ENCODE data around the gene ZNF382. TPM values are rescaled to one million over a fixed set of nuclear protein-coding genes. Genes with fewer than 3 reads are reported as not detected.
"Not testable (repeated sequence)": the region's sequence is repeated elsewhere in the genome, so short reads cannot be mapped to it uniquely, and the experiment has no call there.

The ZNF382 gene
- 13.6 TPM for total RNA-seq

DNA sequence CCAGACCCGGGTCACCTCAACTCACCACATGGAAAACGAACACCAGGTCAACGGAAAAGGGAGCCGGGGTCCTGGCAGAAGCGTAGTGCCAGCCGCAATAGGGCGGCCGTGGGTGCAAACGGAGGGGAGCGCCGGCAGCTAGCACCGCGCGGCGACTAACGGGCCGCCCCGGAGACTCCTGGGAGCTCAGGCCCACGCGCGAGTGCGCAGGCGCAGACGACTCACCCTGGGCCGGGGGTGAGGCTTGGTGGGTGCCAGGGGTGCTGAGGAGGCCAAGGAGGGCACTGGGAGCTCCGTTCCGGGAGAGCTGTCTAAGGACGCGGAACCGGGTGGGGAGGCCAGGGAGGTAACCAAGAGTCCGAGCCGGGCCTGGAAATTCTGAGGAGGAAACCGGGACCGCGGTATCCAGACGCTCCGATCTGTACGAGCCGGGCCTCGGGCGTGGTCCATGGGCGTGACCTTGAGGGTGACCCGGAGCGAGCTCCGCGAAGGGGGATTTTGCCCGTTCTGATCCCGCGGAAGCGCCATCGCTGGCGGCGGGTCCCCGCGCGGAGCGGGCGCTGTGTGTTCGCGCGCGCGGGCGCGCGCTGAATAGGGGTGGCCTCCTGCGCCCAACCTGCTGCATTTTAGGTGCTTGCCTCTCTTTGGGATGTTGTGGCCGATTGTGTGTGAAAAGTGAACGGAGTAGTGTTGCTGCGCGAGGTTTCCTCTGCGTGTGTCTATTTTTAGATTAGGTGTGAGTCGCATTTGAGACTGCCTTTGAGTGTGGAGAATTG is at the start of gene ZNF382:
Gene ZNF382 (plus strand): TSS at position 213 of the 776 bp plus-strand sequence. CDS start 4,602 bp downstream, outside the sequence.
- DNase-seq (ENCODE audit: low spot score) (peak; percentile 83), ATAC-seq (peak; percentile 98)
- intact Hi-C loops (cut with DNase I): no loop called here

DNA sequence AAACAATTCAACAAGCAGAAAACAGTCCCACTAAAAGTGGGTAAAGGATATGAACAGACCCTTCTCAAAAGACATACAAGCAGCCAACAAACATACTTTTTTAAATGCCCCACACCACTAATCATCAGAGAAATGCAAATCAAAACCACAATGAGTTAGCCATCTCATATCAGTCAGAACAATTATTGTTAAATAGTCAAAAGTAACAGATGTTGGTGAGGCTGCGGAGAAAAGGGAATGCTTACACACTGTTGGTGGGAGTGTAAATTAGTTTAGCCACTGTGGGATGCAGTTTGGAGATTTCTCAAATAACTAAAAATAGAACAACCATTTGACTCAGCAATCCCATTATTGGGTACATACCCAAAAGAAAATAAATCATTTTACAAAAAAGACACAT is 40.7 kb upstream of the ZNF382 start:
- intact Hi-C loops (cut with DNase I): no loop called here
- ATAC-seq (no peak), DNase-seq (ENCODE audit: low spot score) (no peak)

DNA sequence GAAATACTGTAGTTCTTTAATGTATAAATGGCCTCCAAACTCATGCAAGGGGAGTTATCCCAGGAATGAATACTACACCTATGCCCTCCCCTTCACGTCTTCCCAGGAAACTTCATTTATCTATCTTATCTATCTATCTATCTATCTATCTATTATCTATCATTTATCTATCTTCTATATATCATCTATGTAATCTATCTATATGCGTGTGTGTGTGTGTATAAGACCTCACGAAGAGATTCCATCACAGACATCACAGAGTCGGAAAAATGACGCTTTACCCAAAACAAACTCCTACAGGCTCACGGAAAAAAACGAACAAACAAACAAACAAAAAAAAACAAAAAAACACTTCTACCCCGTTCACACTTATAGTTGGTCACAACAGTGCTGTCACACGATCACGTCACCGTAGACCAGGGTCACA is 32.5 kb upstream of the ZNF382 start:
- intact Hi-C loops (cut with DNase I): no loop called here

DNA sequence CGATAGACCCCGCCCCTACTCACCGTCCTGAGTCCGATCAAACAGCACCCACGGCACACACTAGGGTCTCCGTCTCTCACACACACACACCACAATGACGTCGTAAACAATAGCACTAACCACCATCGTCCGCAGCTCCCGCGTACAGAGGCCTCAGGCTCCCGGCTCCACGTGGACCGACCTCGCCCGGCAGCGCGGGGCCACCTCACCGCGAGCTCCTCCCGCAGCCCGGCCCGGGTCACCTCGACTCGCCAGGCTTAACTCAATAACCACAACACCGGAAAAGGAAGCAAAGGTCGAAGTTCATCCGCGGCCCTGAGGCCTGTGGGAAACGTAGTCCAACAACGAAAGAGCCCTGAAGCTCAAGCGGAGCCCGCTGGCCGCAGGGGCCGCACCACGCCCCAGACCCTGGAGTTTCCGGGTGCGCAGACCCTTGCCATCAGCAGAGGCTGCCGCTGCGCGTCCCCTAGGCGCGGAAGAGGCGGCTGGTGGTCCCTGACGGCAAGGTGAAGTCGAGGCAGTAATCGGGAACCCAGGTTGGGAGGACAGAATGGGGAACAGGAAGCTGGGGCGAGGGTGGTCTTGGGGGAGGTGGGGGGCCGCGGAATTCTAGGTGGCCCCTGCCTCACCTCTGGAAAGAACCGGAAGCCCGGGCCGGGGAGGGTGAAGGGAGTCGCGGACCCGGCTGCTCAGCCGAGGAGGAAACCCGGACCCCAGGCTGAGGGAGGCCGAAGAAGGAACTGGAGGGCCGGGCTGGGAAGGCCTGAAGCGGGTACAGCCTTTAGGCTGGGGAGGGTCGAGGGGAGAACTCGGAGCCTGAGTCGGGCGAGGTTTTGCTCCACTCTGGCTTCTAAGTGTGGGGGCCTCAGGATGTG is 31.9 kb upstream of the ZNF382 start, which contains the start of gene ZNF529:
Gene ZNF529 (minus strand): TSS at position 273 of the 875 bp plus-strand sequence. CDS start 946 bp downstream, outside the sequence.
- DNase-seq (ENCODE audit: low spot score): peak; percentile 91
- intact Hi-C loops (cut with DNase I): no loop called here
- ATAC-seq: peak; percentile 100

More for the DNA sequence above, 32.5 kb upstream of the ZNF382 start:
- ATAC-seq (no peak), DNase-seq (ENCODE audit: low spot score) (no peak)

DNA sequence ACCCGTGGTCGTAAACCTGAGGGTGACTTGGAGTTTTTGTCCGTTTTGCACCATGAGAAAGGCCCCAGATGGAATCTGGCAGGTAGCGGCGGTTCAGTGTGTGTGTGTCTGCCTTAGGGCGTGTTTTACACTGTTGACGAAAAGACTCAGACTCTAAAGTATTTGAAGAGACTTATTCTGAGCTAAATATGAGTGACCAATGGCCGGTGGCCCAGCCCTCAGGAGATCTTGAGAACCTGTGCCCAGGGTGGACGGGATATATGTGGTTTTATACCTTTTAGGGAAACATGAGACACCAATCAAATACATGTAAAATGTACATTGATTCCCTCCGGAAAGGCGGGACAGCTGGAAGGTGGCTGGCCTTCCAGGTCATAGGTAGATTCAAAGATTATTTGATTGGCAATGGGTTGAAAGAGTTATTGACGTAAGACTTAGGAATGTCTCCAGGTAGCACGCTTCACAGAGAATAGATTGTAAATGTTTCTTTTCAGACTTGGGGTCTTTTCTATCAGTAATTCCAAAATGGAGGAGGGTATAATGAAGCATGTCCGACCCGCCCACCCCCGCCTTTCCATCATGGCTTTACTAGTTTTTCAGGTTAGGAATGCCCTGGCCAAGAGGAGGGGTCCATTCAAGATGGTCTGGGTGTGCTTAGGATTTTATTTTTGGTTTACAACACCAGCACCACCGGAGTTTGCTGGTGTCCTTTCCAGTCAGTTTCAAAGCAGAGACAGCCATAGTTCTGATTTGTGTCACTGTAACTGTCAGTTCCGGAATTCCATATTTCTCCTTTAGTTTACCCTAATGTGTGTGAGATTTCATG is 31.0 kb upstream of the ZNF382 start:
- no peak for DNase-seq (ENCODE audit: low spot score)
- peak; percentile 17 for ATAC-seq
- intact Hi-C loops (cut with DNase I): no loop called here

DNA sequence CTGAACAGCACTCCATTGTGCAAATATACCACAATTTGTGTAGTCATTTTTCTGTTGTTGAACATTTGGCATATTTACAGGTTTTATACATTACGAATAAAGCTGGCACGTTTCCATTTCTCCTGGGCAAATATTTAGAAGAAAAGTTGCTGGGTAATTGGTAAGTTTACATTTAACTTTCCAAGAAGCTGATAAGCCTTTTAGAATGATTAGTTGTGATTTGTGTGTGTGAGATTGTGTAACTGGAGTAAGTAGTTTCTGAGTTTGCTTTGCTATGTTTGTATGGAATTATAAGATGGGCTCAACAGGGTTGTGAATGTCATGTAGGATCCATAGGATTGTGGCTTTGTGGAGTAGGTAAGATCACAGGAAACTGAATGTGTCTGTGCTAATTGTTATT is 30.4 kb upstream of the ZNF382 start:
- ATAC-seq (no peak), DNase-seq (ENCODE audit: low spot score) (no peak)
- intact Hi-C loops (cut with DNase I): no loop called here

DNA sequence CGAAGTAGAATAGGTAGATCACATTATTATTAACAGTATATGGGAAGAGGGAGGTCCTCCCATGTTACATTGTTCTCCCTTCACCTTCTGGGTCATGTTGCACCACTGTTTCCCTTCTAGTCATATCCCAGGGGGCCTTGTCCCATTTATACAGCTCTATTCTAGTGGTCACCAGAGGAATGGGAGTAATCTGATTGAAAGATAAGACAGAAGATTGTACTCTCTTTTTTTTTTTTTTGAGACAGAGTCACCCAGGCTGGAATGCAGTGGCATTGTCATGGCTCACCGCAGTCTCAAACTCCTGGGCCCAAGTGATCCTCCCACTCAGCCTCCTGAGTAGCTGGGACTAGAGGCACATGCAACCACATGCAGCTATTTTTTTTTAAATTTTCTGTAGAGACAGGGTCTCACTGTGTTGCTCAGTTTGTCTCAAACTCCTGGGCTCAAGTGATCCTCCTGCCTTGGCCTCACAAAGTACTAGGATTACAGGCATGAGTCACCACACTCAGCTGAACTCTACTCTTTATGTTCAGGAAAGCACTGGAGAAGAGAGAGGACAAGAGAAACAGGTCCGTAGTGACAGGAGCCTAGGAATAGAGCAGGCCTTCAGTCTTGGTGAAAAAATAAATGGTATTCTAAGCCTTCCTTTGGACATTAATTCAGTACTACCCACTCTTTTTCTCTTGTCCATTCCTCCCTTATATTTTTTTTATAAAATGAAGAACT is 27.7 kb upstream of the ZNF382 start:
- DNase-seq (ENCODE audit: low spot score) (no peak), ATAC-seq (no peak)
- intact Hi-C loops (cut with DNase I): no loop called here

DNA sequence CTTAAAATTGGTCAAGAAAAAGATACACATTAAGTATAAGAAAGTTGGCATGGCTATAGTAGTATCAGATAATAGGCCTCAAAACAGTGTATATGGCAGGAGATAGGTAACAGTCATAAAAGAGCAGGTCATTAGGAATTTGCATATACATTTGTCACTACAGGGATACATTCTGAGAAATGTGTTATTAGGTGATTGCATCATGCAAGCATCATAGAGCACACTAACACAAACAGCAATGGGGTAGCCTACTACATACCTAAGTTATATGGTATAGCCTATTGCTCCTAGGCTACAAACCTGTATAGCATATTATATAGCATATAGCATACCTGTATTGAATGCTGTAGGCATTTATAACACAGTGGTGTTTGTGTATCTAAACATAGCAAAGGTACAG is 25.9 kb upstream of the ZNF382 start:
- intact Hi-C loops (cut with DNase I): no loop called here
- DNase-seq (ENCODE audit: low spot score) (no peak), ATAC-seq (no peak)

DNA sequence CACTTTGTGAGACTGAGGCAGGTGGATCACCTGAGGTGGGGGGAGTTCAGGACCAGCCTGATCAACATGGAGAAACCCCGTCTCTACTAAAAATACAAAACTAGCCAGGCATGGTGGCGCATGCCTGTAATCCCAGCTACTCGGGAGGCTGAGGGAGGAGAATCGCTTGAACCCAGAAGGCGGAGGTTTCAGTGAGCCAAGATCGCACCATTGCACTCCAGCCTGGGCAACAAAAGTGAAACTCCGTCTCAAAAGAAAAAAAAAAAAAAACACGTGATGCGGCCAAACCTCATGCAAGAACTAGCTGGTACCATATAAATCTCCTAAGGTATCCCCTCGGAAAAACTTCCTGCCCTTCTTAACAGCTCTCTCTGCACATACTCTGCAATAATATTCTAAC is 2.4 kb upstream of the ZNF382 start:
- intact Hi-C loops (cut with DNase I); ATAC-seq: not testable (repeated sequence)

DNA sequence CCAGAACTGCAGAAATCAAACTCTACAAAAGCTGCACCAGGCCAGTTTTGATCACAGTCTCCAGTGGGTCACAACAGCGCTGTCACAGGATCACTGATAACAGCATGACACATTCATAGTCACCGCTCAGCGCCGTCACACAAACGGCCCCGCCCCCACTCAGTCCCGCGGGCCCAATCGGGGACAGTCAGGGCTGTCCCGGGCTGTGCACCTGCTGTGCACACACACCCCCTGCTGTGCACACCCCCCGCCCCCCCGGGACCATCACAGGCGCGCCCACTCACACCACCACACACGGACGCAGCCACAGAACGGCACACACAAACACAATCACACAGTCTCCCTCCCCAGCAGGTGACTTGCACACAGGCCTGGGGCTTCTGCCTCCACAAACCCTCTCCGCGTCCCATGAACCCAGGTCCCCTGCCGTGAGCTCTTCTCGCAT is 435 bp upstream of the ZNF382 start:
- ATAC-seq (peak; percentile 82), DNase-seq (ENCODE audit: low spot score) (peak; percentile 65)
- intact Hi-C loops (cut with DNase I): no loop called here

More for the DNA sequence above, 2.4 kb upstream of the ZNF382 start:
- not testable (repeated sequence) for DNase-seq (ENCODE audit: low spot score)

DNA sequence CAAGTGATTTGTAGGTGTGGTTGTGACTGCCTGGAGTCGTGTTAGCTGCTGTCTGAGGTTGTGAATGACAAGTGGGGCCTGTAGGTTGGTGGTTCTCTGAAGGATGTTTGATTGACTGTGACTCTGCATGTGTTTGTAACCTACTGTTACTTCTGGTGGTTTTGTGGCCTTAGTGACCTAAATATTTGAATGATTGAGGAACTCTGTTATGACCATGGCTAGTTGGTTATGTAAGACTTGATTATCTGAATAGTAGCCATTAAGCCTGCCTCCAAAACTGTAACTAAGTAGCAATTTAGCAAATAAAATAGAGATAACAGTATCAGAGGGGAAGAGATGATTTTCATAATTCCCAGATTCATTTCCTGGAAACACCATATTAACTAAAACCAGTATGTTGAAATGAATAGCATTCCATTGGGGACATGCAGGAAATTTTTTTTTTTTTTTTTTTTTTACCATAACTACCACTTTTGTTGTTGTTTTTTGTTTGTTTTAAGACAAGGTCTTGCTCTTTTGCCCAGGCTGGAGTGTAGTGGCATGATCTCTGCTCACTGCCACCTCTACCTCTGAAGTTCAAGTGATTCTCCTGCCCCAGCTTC is 865 bp downstream of the ZNF382 start:
- ATAC-seq: no peak
- DNase-seq (ENCODE audit: low spot score): no peak

DNA sequence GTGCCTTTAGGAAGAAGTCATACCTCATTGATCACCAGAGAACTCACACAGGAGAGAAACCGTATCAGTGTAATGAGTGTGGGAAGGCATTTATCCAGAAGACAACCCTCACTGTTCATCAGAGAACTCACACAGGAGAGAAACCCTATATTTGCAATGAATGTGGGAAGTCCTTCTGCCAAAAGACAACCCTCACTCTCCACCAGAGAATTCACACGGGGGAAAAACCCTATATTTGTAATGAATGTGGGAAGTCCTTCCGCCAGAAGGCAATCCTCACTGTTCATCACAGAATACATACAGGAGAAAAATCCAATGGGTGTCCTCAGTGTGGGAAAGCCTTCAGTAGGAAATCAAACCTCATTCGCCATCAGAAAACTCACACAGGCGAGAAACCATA is 21.9 kb downstream of the ZNF382 start:
- ATAC-seq: no peak
- intact Hi-C loops (cut with DNase I): no loop called here

More for the DNA sequence above, 865 bp downstream of the ZNF382 start:
- intact Hi-C loops (cut with DNase I): no loop called here

DNA sequence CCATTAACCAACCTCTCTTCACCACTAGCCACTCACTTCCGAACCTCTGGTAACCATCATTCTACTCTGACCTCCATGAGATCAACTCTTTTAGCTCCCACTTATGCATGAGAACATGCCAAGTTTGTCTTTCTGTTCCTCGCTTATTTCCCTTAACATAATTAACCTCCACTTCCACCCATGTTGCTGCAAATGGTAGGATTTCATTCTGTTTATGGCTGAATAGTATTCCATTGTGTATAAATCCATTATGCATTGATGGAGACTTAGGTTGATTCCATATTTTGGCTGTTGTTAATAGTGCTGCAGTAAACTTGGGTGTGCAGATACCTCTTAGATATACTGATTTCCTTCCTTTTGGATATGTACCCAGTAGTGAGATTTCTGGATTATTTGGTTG is 30.2 kb downstream of the ZNF382 start:
- ATAC-seq (no peak), DNase-seq (ENCODE audit: low spot score) (no peak)
- intact Hi-C loops (cut with DNase I): no loop called here

More for the DNA sequence above, 21.9 kb downstream of the ZNF382 start:
- no peak for DNase-seq (ENCODE audit: low spot score)

DNA sequence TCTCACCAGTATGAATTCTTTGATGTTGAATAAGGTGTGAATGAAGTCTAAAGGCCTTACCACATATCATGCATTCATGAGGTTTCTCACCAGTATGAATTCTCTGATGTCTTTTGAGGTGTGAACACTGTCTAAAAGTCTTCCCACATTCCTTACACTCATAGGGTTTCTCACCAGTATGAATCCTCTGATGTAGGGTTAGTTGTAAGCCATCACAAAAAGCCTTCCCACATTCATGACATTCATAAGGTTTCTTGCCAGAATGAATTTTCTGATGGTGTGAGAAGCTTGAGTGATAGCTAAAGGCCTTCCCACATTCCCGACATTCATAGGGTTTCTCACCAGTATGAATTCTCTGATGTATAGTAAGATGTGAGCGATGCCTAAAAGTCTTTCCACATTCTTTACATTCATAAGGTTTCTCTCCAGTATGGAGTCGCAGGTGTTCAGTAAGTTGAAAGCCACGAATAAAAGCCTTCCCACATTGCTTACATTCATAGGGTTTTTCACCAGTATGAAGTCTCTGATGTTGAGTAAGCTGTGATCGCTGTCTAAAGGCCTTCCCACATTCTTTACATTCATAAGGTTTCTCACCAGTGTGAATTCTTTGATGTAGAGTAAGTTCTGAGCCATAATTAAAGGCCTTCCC is 33.9 kb downstream of the ZNF382 start:
- ATAC-seq (no peak), DNase-seq (ENCODE audit: low spot score) (no peak)
- intact Hi-C loops (cut with DNase I): no loop called here

DNA sequence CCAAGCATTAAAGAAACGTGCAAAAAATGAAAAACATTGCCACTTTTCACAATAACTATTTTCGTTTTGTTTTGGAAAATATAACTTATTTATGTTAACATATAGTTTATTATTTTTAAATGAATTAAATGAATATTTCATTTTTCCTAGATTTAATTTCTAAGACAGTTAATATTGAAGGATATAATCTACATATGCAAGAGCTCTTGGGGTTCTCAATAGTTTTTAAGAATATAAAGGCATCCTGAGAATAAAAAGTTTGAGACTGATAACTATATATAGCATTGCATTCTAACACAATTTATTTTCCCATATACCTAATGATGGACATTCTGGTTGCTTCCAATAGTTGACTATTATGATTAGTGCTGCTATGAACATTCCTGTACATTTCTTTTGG is 41.6 kb downstream of the ZNF382 start:
- no peak for ATAC-seq
- DNase-seq (ENCODE audit: low spot score): no peak
- intact Hi-C loops (cut with DNase I): no loop called here

DNA sequence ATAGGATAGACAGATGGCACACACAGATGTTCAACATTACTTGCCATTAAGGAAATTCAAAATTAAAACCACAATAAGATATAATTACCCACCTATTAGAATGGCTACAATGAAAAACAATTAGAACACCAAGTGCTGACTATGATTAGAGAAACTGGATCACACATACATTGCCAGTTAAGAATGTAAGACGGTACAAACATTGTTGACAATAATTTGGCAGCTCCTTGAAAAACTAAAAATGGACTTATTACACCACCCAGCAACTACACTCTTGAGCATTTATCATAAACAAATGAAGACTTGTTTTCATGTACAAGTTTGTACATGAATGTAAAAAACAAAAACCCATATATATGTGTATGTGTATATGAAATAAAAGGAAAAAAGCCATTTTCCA is 47.8 kb downstream of the ZNF382 start:
- DNase-seq (ENCODE audit: low spot score) (no peak), ATAC-seq (no peak)
- intact Hi-C loops (cut with DNase I): no loop called here

DNA sequence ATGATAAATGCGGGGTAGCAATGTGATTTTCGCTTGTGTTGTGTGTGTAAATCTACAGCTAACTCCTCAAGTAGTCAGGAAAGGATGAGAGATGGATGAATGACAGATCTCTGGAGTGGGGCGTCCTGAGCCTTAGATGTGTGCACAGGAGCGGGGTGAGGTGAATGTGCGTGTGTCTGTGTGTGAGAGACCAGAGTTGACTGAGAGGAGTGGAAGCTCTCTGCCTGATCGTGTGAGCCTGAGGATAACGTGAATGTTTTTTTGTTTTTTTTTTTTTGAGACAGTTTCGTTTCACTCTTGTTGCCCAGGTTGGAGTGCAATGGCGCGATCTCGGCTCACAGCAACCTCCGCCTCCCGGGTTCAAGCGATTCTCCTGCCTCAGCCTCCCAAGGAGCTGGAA is 60.7 kb downstream of the ZNF382 start:
- ATAC-seq: no peak

More for the DNA sequence above, 60.7 kb downstream of the ZNF382 start:
- intact Hi-C loops (cut with DNase I): no loop called here
- no peak for DNase-seq (ENCODE audit: low spot score)

All from sciatic nerve (tissue), 2 donors.